ENCODE measurements around the gene CRY2. TPM values are rescaled to one million over a fixed set of nuclear protein-coding genes. Genes with fewer than 3 reads are reported as not detected.

CRY2 gene
- total and polyA plus RNA-seq, 4 donors: 16.7 to 72.9 (median 33.0) TPM

GRCh38 chr11:45907911-45908370, 60.7 kb downstream of the CRY2 start:
- no peak overlapping the region for H3K4me3 ChIP-seq (ENCODE audit: low read depth in 1 of 3, low read length in 3 of 3)
- H3K4me1 ChIP-seq (ENCODE audit: control insufficient read depth in 4 of 4, insufficient read depth in 4 of 4, low read length in 3 of 4): peaks cover under 1 to 11% (median 4%) of the 10 kb centered on the region in 4 donors
- 82% methylated on average over 8 of the region's 8 CpGs for WGBS
- no peak for DNase-seq (ENCODE audit: low spot score)
- no peak overlapping the region for H3K27ac ChIP-seq (ENCODE audit: low read depth in 1 of 2, low read length in 2 of 2)
- H3K27me3 ChIP-seq (ENCODE audit: control insufficient read depth in 4 of 4, insufficient read depth in 4 of 4, low read length in 3 of 4): no peaks in the 10 kb centered on the region
- H3K36me3 ChIP-seq (ENCODE audit: control insufficient read depth in 4 of 4, insufficient read depth in 3 of 4, low read depth in 1 of 4, low read length in 3 of 4): peaks cover 7 to 20% (median 13%) of the 10 kb centered on the region in 4 donors
- TF ChIP-seq CTCF (IDR thresholded peaks at IDR 0.05; ENCODE audit: low read depth, low read length, missing input control) (no peak), EGR1 (IDR thresholded peaks at IDR 0.05; ENCODE audit: low read depth in 2 of 2) (no peak), NR2F2 (IDR thresholded peaks at IDR 0.05) (no peak), RXRA (IDR thresholded peaks at IDR 0.05) (no peak), FOXA1 (IDR thresholded peaks at IDR 0.05) (no peak), ATF3 (IDR thresholded peaks at IDR 0.05) (no peak), HNF4A (conservative IDR thresholded peaks at IDR 0.05) (no peak), RAD21 (IDR thresholded peaks at IDR 0.05) (no peak), JUND (IDR thresholded peaks at IDR 0.05) (no peak), REST (IDR thresholded peaks at IDR 0.05) (no peak), FOXA2 (IDR thresholded peaks at IDR 0.05) (no peak), GABPA (IDR thresholded peaks at IDR 0.05 in 1 of 2, conservative IDR thresholded peaks at IDR 0.05 in 1 of 2) (no peak), HNF4G (IDR thresholded peaks at IDR 0.05) (no peak), MAX (IDR thresholded peaks at IDR 0.05) (no peak), YY1 (IDR thresholded peaks at IDR 0.05) (no peak), SP1 (IDR thresholded peaks at IDR 0.05) (no peak)
- TF ChIP-seq, protein P1, sequence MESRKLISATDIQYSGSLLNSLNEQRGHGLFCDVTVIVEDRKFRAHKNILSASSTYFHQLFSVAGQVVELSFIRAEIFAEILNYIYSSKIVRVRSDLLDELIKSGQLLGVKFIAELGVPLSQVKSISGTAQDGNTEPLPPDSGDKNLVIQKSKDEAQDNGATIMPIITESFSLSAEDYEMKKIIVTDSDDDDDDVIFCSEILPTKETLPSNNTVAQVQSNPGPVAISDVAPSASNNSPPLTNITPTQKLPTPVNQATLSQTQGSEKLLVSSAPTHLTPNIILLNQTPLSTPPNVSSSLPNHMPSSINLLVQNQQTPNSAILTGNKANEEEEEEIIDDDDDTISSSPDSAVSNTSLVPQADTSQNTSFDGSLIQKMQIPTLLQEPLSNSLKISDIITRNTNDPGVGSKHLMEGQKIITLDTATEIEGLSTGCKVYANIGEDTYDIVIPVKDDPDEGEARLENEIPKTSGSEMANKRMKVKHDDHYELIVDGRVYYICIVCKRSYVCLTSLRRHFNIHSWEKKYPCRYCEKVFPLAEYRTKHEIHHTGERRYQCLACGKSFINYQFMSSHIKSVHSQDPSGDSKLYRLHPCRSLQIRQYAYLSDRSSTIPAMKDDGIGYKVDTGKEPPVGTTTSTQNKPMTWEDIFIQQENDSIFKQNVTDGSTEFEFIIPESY (IDR thresholded peaks at IDR 0.05): no peak
- H3K9ac ChIP-seq (ENCODE audit: low read depth in 1 of 2, low read length in 2 of 2): no peak overlapping the region
- no peaks in the 10 kb centered on the region for H3K9me3 ChIP-seq (ENCODE audit: control insufficient read depth in 4 of 4, low read length in 3 of 4)

Measured in liver (tissue), 9 donors.